ENCODE measurements around the gene PILRB. TPM values are rescaled to one million over a fixed set of nuclear protein-coding genes. Genes with fewer than 3 reads are reported as not detected.
A peak's percentile ranks its signal among the peaks of the same experiment; 100 is the strongest.

PILRB gene
- polyA plus RNA-seq, 3 donors, result 1.7 to 62.6 (median 2.2) TPM

DNA sequence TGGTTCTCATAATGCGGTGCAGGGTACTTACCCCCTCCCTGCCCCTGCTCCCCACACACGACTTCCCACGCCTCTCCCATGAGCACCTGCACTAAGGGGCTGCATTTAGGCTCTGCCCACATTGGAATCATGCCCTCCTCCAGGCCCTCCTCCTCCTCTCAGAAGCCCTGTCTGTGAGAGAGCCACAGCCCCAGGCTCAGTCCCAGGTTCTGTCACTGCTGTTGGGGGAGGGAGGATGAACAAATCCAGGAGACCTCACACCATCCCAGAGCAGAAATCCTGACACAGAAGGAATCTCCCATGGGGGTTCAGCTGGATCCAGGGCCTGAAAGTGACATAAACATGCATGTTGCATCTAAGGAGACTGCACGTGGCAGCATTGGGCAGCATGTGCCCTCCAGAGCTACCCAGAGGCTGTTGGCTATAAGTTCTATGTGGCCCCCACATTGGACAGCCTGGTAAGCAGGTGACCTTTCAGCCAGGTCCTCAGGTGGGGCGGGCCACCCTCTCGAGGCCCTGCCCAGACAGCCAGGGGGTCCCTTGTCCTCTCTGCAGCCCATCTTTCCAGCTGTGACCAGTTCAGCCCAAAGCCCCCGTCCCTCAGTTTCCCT lies 13.7 kb downstream of the PILRB start:
- Histone ChIP-seq H3K79me2 (ENCODE audit: insufficient read depth, low read length) (peaks cover 77% of the 10 kb centered on the region), H3K36me3 (replicated peaks in 1 of 2; ENCODE audit: control insufficient read depth in 1 of 2, insufficient read depth in 2 of 2, low read length in 2 of 2) (peaks cover 5 to 22% of the 10 kb centered on the region in 2 donors), H3K9me3 (replicated peaks in 1 of 2; ENCODE audit: control insufficient read depth in 1 of 2, insufficient read depth in 1 of 2, low read length in 2 of 2) (no peaks in the 10 kb centered on the region), H3K4me3 (replicated peaks in 1 of 3; ENCODE audit: low read depth in 2 of 3, low read length in 3 of 3) (peak overlapping the region in 1 of 3 experiments; percentile 36), H3K9ac (ENCODE audit: insufficient read depth, low read length, poor library complexity, severe bottlenecking) (peak overlapping the region; percentile 87), H3K4me1 (ENCODE audit: control insufficient read depth in 1 of 2, insufficient read depth in 2 of 2, low read length in 2 of 2) (peaks cover 92 to 97% of the 10 kb centered on the region in 2 donors), H2AFZ (ENCODE audit: insufficient read depth, low read depth, low read length, poor library complexity, severe bottlenecking) (no peak overlapping the region), H3K27me3 (ENCODE audit: control insufficient read depth in 2 of 2, insufficient read depth in 2 of 2, low read length in 2 of 2) (no peaks in the 10 kb centered on the region), H4K20me1 (ENCODE audit: insufficient read depth, low read length) (peaks cover 5% of the 10 kb centered on the region), H3K4me2 (replicated peaks; ENCODE audit: extremely low read depth, low read length, poor library complexity, severe bottlenecking) (peak overlapping the region; percentile 100), H3K27ac (ENCODE audit: low read depth in 1 of 2, low read length in 2 of 2) (peak overlapping the region; percentile 98 to 99)
- Mint-ChIP-seq H3K9me3 (no peaks in the 10 kb centered on the region), H3K4me3 (peak overlapping the region in 1 of 2 donors; percentile 30), H3K27ac (peak overlapping the region; percentile 99 to 100 (median 99)), H3K27me3 (ENCODE audit: low read depth in 3 of 3) (peaks cover 0 to 2% (median 0%) of the 10 kb centered on the region in 3 donors), H3K4me1 (peaks cover 91% of the 10 kb centered on the region), H3K36me3 (peaks cover 26 to 29% of the 10 kb centered on the region in 2 donors)
- intact Hi-C loops (cut with micrococcal nuclease), result no loop called here
- WGBS (ENCODE audit: insufficient coverage), result 68% methylated on average over 4 of the region's 7 CpGs
- TF ChIP-seq, protein P1, sequence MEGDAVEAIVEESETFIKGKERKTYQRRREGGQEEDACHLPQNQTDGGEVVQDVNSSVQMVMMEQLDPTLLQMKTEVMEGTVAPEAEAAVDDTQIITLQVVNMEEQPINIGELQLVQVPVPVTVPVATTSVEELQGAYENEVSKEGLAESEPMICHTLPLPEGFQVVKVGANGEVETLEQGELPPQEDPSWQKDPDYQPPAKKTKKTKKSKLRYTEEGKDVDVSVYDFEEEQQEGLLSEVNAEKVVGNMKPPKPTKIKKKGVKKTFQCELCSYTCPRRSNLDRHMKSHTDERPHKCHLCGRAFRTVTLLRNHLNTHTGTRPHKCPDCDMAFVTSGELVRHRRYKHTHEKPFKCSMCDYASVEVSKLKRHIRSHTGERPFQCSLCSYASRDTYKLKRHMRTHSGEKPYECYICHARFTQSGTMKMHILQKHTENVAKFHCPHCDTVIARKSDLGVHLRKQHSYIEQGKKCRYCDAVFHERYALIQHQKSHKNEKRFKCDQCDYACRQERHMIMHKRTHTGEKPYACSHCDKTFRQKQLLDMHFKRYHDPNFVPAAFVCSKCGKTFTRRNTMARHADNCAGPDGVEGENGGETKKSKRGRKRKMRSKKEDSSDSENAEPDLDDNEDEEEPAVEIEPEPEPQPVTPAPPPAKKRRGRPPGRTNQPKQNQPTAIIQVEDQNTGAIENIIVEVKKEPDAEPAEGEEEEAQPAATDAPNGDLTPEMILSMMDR (IDR thresholded peaks at IDR 0.05), result no peak
- DNase-seq, result peak in 1 of 3 donors; percentile 41

DNA sequence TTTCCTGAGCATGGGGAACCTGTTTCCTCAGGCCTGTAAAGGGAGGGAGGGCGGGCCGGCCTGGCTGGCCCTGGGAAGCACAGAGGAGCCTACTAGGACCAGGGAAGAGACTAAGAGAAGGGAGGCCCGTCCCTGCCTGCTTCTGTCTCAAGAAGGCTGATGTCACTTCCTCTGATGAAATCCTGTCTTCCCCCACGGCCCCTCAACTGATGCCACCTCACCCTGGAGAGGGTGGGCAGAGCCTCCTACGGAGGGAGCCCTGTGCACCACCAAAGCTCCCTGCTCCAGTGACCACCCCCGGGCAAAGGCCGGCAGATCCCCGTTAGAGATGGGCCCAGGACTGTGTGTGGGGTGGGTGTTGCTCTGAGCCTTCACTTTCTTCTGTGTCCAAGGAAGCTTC lies 14.3 kb downstream of the PILRB start:
- Histone ChIP-seq H3K4me1 (ENCODE audit: control insufficient read depth in 1 of 2, insufficient read depth in 2 of 2, low read length in 2 of 2) (peaks cover 92 to 97% of the 10 kb centered on the region in 2 donors), H3K4me2 (replicated peaks; ENCODE audit: extremely low read depth, low read length, poor library complexity, severe bottlenecking) (peak overlapping the region; percentile 100), H4K20me1 (ENCODE audit: insufficient read depth, low read length) (peaks cover 5% of the 10 kb centered on the region), H3K36me3 (replicated peaks in 1 of 2; ENCODE audit: control insufficient read depth in 1 of 2, insufficient read depth in 2 of 2, low read length in 2 of 2) (peaks cover 5 to 27% of the 10 kb centered on the region in 2 donors), H3K27ac (ENCODE audit: low read depth in 1 of 2, low read length in 2 of 2) (peak overlapping the region; percentile 98 to 99), H3K4me3 (replicated peaks in 1 of 3; ENCODE audit: low read depth in 2 of 3, low read length in 3 of 3) (peak overlapping the region; percentile 4 to 89 (median 88)), H2AFZ (ENCODE audit: insufficient read depth, low read depth, low read length, poor library complexity, severe bottlenecking) (no peak overlapping the region), H3K79me2 (ENCODE audit: insufficient read depth, low read length) (peaks cover 77% of the 10 kb centered on the region), H3K9ac (ENCODE audit: insufficient read depth, low read length, poor library complexity, severe bottlenecking) (peak overlapping the region; percentile 87), H3K9me3 (replicated peaks in 1 of 2; ENCODE audit: control insufficient read depth in 1 of 2, insufficient read depth in 1 of 2, low read length in 2 of 2) (no peaks in the 10 kb centered on the region), H3K27me3 (ENCODE audit: control insufficient read depth in 2 of 2, insufficient read depth in 2 of 2, low read length in 2 of 2) (no peaks in the 10 kb centered on the region)
- TF ChIP-seq, protein P1 (IDR thresholded peaks at IDR 0.05), result no peak
- H3K36me3 Mint-ChIP-seq, result peaks cover 25 to 31% of the 10 kb centered on the region in 2 donors
- WGBS (ENCODE audit: insufficient coverage), result 0% methylated on average over 5 of the region's 8 CpGs
- peaks cover 88% of the 10 kb centered on the region for H3K4me1 Mint-ChIP-seq
- intact Hi-C loops (cut with micrococcal nuclease), result no loop called here
- H3K27ac Mint-ChIP-seq, result peak overlapping the region; percentile 99 to 100 (median 99)
- DNase-seq, result peak; percentile 93 to 98 (median 95)
- peak overlapping the region; percentile 96 to 98 for H3K4me3 Mint-ChIP-seq
- no peaks in the 10 kb centered on the region for H3K9me3 Mint-ChIP-seq
- peaks cover 0 to 4% (median 0%) of the 10 kb centered on the region in 3 donors for H3K27me3 Mint-ChIP-seq (ENCODE audit: low read depth in 3 of 3)
